AG09309 (cell line): ENCODE results near the gene TRAF3IP1.

Experiments used
- DNase-seq: peaks from one replicate; pipeline ENCODE4 v3.0.0-alpha.2; 2010; ENCODE audit warnings: low read depth
- H3K4me3 ChIP-seq: 2 replicates; pipeline ENCODE4 v1.5.1; 2011; ENCODE audit warnings: mild to moderate bottlenecking, low read depth, low read length, moderate library complexity; ENCODE audit not compliant: control insufficient read depth
- CTCF ChIP-seq: IDR thresholded peaks from 2 replicates; pipeline ENCODE4 v1.5.1; 2011; ENCODE audit warnings: mild to moderate bottlenecking, low read depth, low read length, inconsistent platforms; ENCODE audit not compliant: insufficient read depth, control insufficient read depth; ENCODE audit errors: missing control alignments

Gene TRAF3IP1

GRCh38 chr2:238434846-238435751 lies 114.8 kb downstream of the TRAF3IP1 start:
- DNase-seq, result no peak
- H3K4me3 ChIP-seq, result no peak overlapping the region
- no peak for TF ChIP-seq CTCF

GRCh38 chr2:238435752-238436096 lies 115.4 kb downstream of the TRAF3IP1 start:
- DNase-seq, result no peak
- no peak overlapping the region for H3K4me3 ChIP-seq
- no peak for TF ChIP-seq CTCF

GRCh38 chr2:238438856-238439849 lies 118.8 kb downstream of the TRAF3IP1 start:
- peak; percentile 92 for DNase-seq
- no peak overlapping the region for H3K4me3 ChIP-seq
- TF ChIP-seq CTCF, result no peak

GRCh38 chr2:238439917-238440316 lies 119.6 kb downstream of the TRAF3IP1 start:
- H3K4me3 ChIP-seq, result no peak overlapping the region
- no peak for TF ChIP-seq CTCF
- no peak for DNase-seq

- H3K4me3 ChIP-seq, result no peak overlapping the region
- no peak for TF ChIP-seq CTCF
- no peak for DNase-seq
Observed at GRCh38 chr2:238440331-238440730, 120.0 kb downstream of the TRAF3IP1 start.

GRCh38 chr2:238440767-238441166 lies 120.4 kb downstream of the TRAF3IP1 start:
- DNase-seq, result no peak
- TF ChIP-seq CTCF, result no peak
- H3K4me3 ChIP-seq, result no peak overlapping the region
